IMR-90 (cell line): ENCODE results near the gene MPRIP. TPM values are rescaled to one million over a fixed set of nuclear protein-coding genes. Genes with fewer than 3 reads are reported as not detected.

Source experiments
- ATAC-seq: fragments of 200-7000 bp; cut with Tn5 transposase; 2 replicates; pipeline ENCODE4 v1.9.1; 2020; ENCODE audit warnings: low read depth, mild to moderate bottlenecking, moderate library complexity
- BruUV-seq: library from RNA; stranded (reverse); fragments of 400-500 nt; replicated peaks from 2 replicates; lab custom pipeline; 2021; lab: Mats Ljungman, UMichigan
- CTCF ChIA-PET: fragments of 300-600 bp; formaldehyde crosslinking; extraction: SDS; loops from one replicate; lab custom pipeline; 2021; ENCODE audit warnings: antibody characterized with exemption; lab: Yijun Ruan, JAX
- POLR2A ChIA-PET: fragments of 300-600 bp; sonication (Branson Sonifier 250); formaldehyde crosslinking; loops from one replicate; lab custom pipeline; 2022; ENCODE audit warnings: antibody characterized with exemption; ENCODE audit not compliant: unreplicated experiment; lab: Charles Lee
- DNase-seq: peaks from one replicate; pipeline ENCODE4 v3.0.0; 2013
- H2AFZ ChIP-seq: replicated peaks from 2 replicates; pipeline ENCODE3; 2013; ENCODE audit warnings: low read length, mild to moderate bottlenecking; ENCODE audit not compliant: poor library complexity
- H2AK5ac ChIP-seq: 2 replicates; pipeline ENCODE4 v1.6.1; 2013; ENCODE audit warnings: low read depth, low read length, inconsistent platforms
- H2AK9ac ChIP-seq: replicated peaks from 2 replicates; pipeline ENCODE3; 2013; ENCODE audit warnings: mild to moderate bottlenecking, low read depth, low read length, moderate library complexity; ENCODE audit not compliant: poor library complexity
- H2BK120ac ChIP-seq: 2 replicates; pipeline ENCODE4 v1.6.1; 2013; ENCODE audit warnings: low read depth, low read length, inconsistent platforms
- H2BK15ac ChIP-seq: 3 replicates; pipeline ENCODE4 v1.6.1; 2013; ENCODE audit warnings: low read depth, low read length, inconsistent platforms
- H2BK20ac ChIP-seq: 2 replicates; pipeline ENCODE4 v1.6.1; 2013; ENCODE audit warnings: low read depth, mild to moderate bottlenecking, inconsistent platforms, low read length, moderate library complexity
- H2BK5ac ChIP-seq: 2 replicates; pipeline ENCODE4 v1.6.1; 2013; ENCODE audit warnings: mild to moderate bottlenecking, low read depth, low read length, inconsistent platforms; ENCODE audit not compliant: poor library complexity, severe bottlenecking
- H3K14ac ChIP-seq: replicated peaks from 2 replicates; pipeline ENCODE4 v1.6.1; 2013; ENCODE audit warnings: low read depth, low read length, inconsistent platforms
- H3K18ac ChIP-seq: 2 replicates; pipeline ENCODE4 v1.6.1; 2013; ENCODE audit warnings: low read depth, low read length, control low read depth
- H3K23ac ChIP-seq: 2 replicates; pipeline ENCODE4 v1.6.1; 2013; ENCODE audit warnings: low read depth, low read length, inconsistent platforms
- H3K27ac ChIP-seq: 2 replicates; pipeline ENCODE4 v1.5.1; 2013; ENCODE audit warnings: mild to moderate bottlenecking, control low read depth, low read length; ENCODE audit not compliant: insufficient read depth
- H3K27me3 ChIP-seq: 2 replicates; pipeline ENCODE4 v1.6.1; 2013; ENCODE audit warnings: low read length; ENCODE audit not compliant: control insufficient read depth, insufficient read depth
- H3K36me3 ChIP-seq: 2 replicates; pipeline ENCODE4 v1.6.1; 2013; ENCODE audit warnings: low read length, mixed read lengths; ENCODE audit not compliant: control insufficient read depth, insufficient read depth
- H3K4ac ChIP-seq: 2 replicates; pipeline ENCODE4 v1.6.1; 2013; ENCODE audit warnings: low read depth, low read length, inconsistent platforms
- H3K4me1 ChIP-seq: 2 replicates; pipeline ENCODE4 v1.6.1; 2013; ENCODE audit warnings: low read length, mixed read lengths; ENCODE audit not compliant: control insufficient read depth, insufficient read depth
- H3K4me2 ChIP-seq: 2 replicates; pipeline ENCODE4 v1.6.1; 2013; ENCODE audit warnings: low read depth, mild to moderate bottlenecking, control low read depth, low read length, moderate library complexity
- H3K4me3 ChIP-seq: 2 replicates; pipeline ENCODE4 v1.5.1; 2013; ENCODE audit warnings: low read depth, mild to moderate bottlenecking, control low read depth, low read length, moderate library complexity; ENCODE audit not compliant: insufficient read depth
- H3K56ac ChIP-seq: 2 replicates; pipeline ENCODE4 v1.6.1; 2013; ENCODE audit warnings: low read length, inconsistent platforms; ENCODE audit not compliant: insufficient read depth; ENCODE audit errors: extremely low read depth
- H3K79me1 ChIP-seq, 2 experiments: 2 replicates each; pipeline ENCODE4 v1.6.1; 2013; ENCODE audit warnings: low read length in 2 of 2, inconsistent platforms in 1 of 2, low read depth in 1 of 2
- H3K9ac ChIP-seq: 2 replicates; pipeline ENCODE4 v1.6.1; 2013; ENCODE audit warnings: low read depth, low read length, control low read depth
- H3K9me1 ChIP-seq: 2 replicates; pipeline ENCODE4 v1.6.1; 2013; ENCODE audit warnings: low read length, inconsistent platforms; ENCODE audit not compliant: insufficient read depth
- H3K9me3 ChIP-seq: 2 replicates; pipeline ENCODE4 v1.6.1; 2013; ENCODE audit warnings: low read length; ENCODE audit not compliant: control insufficient read depth, insufficient read depth
- H4K20me1 ChIP-seq: 2 replicates; pipeline ENCODE4 v1.6.1; 2013; ENCODE audit warnings: low read length, inconsistent platforms; ENCODE audit not compliant: insufficient read depth
- H4K5ac ChIP-seq: 2 replicates; pipeline ENCODE4 v1.6.1; 2013; ENCODE audit warnings: mild to moderate bottlenecking, low read depth, low read length, control low read depth
- H4K8ac ChIP-seq, 2 experiments: 2 replicates each; pipeline ENCODE4 v1.6.1; 2013; ENCODE audit warnings: low read depth in 2 of 2, low read length in 2 of 2, control low read depth in 1 of 2, inconsistent platforms in 1 of 2
- H4K91ac ChIP-seq: 2 replicates; pipeline ENCODE4 v1.6.1; 2013; ENCODE audit warnings: low read depth, low read length, inconsistent platforms; ENCODE audit not compliant: insufficient read depth
- FOS ChIP-seq: fragments of 150-350 bp; IDR thresholded peaks from 2 replicates; pipeline ENCODE4 v1.6.1; 2016; ENCODE audit warnings: low read depth, low read length
- MAZ ChIP-seq: IDR thresholded peaks from 2 replicates; pipeline ENCODE4 v1.6.1; 2012; ENCODE audit warnings: low read depth, mild to moderate bottlenecking, low read length, improper control_type of control experiment, moderate library complexity, borderline replicate concordance
- SMC3 ChIP-seq: fragments of 150-350 bp; IDR thresholded peaks from 2 replicates; pipeline ENCODE4 v1.6.1; 2016; ENCODE audit warnings: low read depth, mild to moderate bottlenecking, antibody characterized with exemption, low read length, moderate library complexity
- WGBS, 2 experiments: methylation state at CpG; one replicate each; pipeline versions ENCODE4 v1.1.5 to v1.1.7; 2013; ENCODE audit warnings: missing lambda C conversion rate in 2 of 2; ENCODE audit not compliant: insufficient read length in 1 of 2; ENCODE audit errors: extremely low coverage in 2 of 2; 5-methylcytosine and 5-hydroxymethylcytosine counted together
- dilution Hi-C: fragments of 300-500 bp; cut with HindIII; formaldehyde crosslinking; loops from one replicate; pipeline ENCODE4 v1.14.3; 2018; ENCODE audit warnings: low sequenced_read_pairs; ENCODE audit not compliant: unreplicated experiment
- in situ Hi-C: fragments of 300-500 bp; cut with MboI; formaldehyde crosslinking; loops from 3 replicates; pipeline ENCODE4 v1.14.3; 2019; ENCODE audit warnings: low sequenced_read_pairs, inconsistent platforms, mixed read lengths
- intact Hi-C: fragments of 100-400 bp; cut with micrococcal nuclease; formaldehyde crosslinking; loops from 2 replicates; pipeline ENCODE4 v1.10.0; 2022
- polyA plus RNA-seq, 3 experiments: library from polyadenylated mRNA; depleted of rRNA; stranded (reverse); fragments of >200 nt; gene quantifications; 2 replicates each; pipeline ENCODE4 v1.2.3, GENCODE V29; 2012; ENCODE audit warnings: low replicate concordance in 1 of 3
- total RNA-seq: library from RNA; depleted of rRNA; stranded (reverse); fragments of >200 nt; gene quantifications from 2 replicates; pipeline ENCODE4 v1.2.3, GENCODE V29; 2012

Gene MPRIP
- total and polyA plus RNA-seq, 2 of the 4 experiments (the other 2 are of a cell fraction), result 111 to 149 TPM

- Histone ChIP-seq H3K27ac (no peak overlapping the region), H3K18ac (no peak overlapping the region), H2BK5ac (no peak overlapping the region), H3K9me1 (peaks cover 8% of the 10 kb centered on the region; the same call in 1 of the 2 replicates), H3K4me3 (no peak overlapping the region), H3K14ac (no peak overlapping the region), H2BK15ac (no peak overlapping the region), H3K4me1 (no peaks in the 10 kb centered on the region), H3K56ac (no peak overlapping the region), H2AFZ (no peak overlapping the region), H3K9ac (no peak overlapping the region), H2BK20ac (no peak overlapping the region), H3K4me2 (no peak overlapping the region), H3K79me1 (peaks cover 2 to 37% of the 10 kb centered on the region in 2 experiments; a peak in 3 of 4 replicates), H3K23ac (no peak overlapping the region), H4K20me1 (peaks cover 19% of the 10 kb centered on the region), H3K4ac (no peak overlapping the region), H4K5ac (no peak overlapping the region), H4K91ac (no peak overlapping the region), H3K9me3 (no peaks in the 10 kb centered on the region), H3K27me3 (no peaks in the 10 kb centered on the region), H2AK9ac (no peak overlapping the region), H3K36me3 (peaks cover 80% of the 10 kb centered on the region), H4K8ac (no peak overlapping the region), H2AK5ac (no peak overlapping the region), H2BK120ac (no peak overlapping the region)
- intact Hi-C loops (no loop called here), in situ Hi-C loops (no loop called here), dilution Hi-C loops (no loop called here)
- 100% methylated on average over 2 of the region's 17 CpGs; no CpG with 5 or more reads in 1 of the 2 experiments for WGBS, 2 experiments
- ChIA-PET CTCF (no interaction called here), POLR2A (no interaction called here)
- ATAC-seq (no peak), DNase-seq (no peak)
- TF ChIP-seq FOS (no peak), SMC3 (no peak), MAZ (no peak)
- no TSS peak for BruUV-seq
Observed at GRCh38 chr17:17216236-17216635, 174.0 kb downstream of the MPRIP start.
